ENCODE results near the gene FAM169A. TPM values are rescaled to one million over a fixed set of nuclear protein-coding genes. Genes with fewer than 3 reads are reported as not detected.
"Not testable (repeated sequence)": the region's sequence is repeated elsewhere in the genome, so short reads cannot be mapped to it uniquely, and the experiment has no call there.

FAM169A gene, protein sequence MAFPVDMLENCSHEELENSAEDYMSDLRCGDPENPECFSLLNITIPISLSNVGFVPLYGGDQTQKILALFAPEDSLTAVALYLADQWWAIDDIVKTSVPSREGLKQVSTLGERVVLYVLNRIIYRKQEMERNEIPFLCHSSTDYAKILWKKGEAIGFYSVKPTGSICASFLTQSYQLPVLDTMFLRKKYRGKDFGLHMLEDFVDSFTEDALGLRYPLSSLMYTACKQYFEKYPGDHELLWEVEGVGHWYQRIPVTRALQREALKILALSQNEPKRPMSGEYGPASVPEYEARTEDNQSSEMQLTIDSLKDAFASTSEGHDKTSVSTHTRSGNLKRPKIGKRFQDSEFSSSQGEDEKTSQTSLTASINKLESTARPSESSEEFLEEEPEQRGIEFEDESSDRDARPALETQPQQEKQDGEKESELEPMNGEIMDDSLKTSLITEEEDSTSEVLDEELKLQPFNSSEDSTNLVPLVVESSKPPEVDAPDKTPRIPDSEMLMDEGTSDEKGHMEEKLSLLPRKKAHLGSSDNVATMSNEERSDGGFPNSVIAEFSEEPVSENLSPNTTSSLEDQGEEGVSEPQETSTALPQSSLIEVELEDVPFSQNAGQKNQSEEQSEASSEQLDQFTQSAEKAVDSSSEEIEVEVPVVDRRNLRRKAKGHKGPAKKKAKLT
- under 1 TPM; 0.28 to 0.29 TPM for polyA plus RNA-seq

DNA sequence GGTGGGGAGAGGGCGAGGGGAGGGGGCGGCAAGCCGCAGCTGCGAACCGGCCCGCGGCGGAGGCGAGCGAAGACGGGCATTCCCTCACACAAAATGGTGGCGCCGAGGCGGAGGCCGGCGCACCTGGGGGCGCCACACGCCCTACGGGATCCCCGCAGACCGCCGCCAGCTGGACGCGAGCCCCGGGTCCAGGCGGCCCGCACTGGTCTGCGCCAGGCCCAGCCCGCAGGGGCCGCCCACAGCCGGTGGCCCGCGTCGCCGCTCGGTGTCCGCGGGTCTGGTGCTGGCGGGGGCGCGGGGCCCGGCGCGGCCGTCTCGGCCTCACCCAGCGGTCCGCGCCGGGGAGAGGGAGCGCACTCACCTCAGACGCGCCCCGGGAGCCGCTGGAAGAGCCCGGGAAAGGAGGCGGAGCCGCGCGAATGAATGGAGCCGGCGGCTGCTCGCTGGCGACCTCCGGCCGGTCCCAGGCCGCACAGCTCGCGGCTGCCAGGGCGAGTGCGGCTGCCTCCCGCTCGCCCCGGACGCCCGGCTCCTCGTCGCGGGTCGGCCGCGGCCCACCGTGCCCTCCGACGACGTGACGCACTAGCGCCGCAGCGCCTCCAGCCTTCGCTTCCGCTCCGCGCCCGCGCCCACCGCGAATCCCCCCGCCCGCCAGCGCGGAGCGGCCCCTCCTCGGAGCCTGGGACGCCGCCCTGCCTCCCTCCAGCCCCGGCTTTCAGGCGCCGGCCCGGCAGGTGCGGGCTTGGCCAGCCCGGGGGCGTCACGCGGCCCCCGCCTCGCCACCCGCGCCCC is at the start of gene FAM169A:
Gene FAM169A, minus strand, starts transcription at position 584 of the 792 bp plus-strand sequence. CDS start 24,711 bp downstream, outside the sequence.
- Histone ChIP-seq H3K9me3 (ENCODE audit: control insufficient read depth in 2 of 2, insufficient read depth in 1 of 2, low read depth in 1 of 2, low read length in 1 of 2) (no peaks in the 10 kb centered on the region), H3K4me1 (ENCODE audit: control insufficient read depth in 2 of 2, insufficient read depth in 2 of 2, low read length in 1 of 2) (peaks cover 0 to 3% of the 10 kb centered on the region in 2 donors), H3K27me3 (ENCODE audit: control insufficient read depth in 1 of 2, insufficient read depth in 2 of 2, low read length in 2 of 2) (no peaks in the 10 kb centered on the region), H3K4me3 (ENCODE audit: low read depth in 1 of 2, low read length in 2 of 2) (peak within 1 kb of the TSS; percentile 63 to 84), H3K27ac (ENCODE audit: low read depth in 2 of 2, low read length in 1 of 2) (no peak within 1 kb of the TSS), H3K36me3 (ENCODE audit: control insufficient read depth in 2 of 2, insufficient read depth in 2 of 2, low read length in 1 of 2) (no peaks in the 10 kb centered on the region)
- 0 to 1% methylated on average over 93 to 119 of the region's 119 CpGs for whole genome bisulfite sequencing, 2 donors

DNA sequence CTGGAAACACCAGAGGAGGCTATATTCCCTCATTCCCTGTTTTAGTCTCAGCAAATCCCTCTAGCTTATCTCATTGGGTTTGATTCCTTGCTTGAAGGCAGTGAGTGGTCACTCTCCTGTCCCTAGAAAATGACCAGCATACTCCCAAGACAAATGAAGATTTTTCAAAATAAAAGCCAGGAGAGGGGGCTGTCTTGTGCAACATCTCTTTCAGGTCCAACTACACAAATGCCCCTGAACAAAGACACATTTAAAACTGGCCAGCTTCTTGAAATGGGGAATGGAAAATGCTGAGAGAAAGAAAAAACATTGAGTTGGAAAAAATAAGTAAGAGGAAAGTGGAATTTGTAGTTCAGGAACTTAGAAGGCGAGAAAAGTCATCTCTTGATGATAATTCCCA is 49.3 kb upstream of the FAM169A start:
- H3K27ac ChIP-seq (ENCODE audit: low read depth in 2 of 2, low read length in 1 of 2): no peak overlapping the region
- no peaks in the 10 kb centered on the region for H3K27me3 ChIP-seq (ENCODE audit: control insufficient read depth in 1 of 2, insufficient read depth in 2 of 2, low read length in 2 of 2)
- no peaks in the 10 kb centered on the region for H3K36me3 ChIP-seq (ENCODE audit: control insufficient read depth in 2 of 2, insufficient read depth in 2 of 2, low read length in 1 of 2)
- WGBS, 2 donors: 80 to 84% methylated on average over 1 of the region's 1 CpG
- no peaks in the 10 kb centered on the region for H3K4me1 ChIP-seq (ENCODE audit: control insufficient read depth in 2 of 2, insufficient read depth in 2 of 2, low read length in 1 of 2)
- H3K4me3 ChIP-seq (ENCODE audit: low read depth in 1 of 2, low read length in 2 of 2): no peak overlapping the region
- no peaks in the 10 kb centered on the region for H3K9me3 ChIP-seq (ENCODE audit: control insufficient read depth in 2 of 2, insufficient read depth in 1 of 2, low read depth in 1 of 2, low read length in 1 of 2)

GRCh38 chr5:74911421-74911820 is 45.2 kb upstream of the FAM169A start:
- WGBS, 2 donors: 82 to 88% methylated on average over 2 of the region's 2 CpGs

DNA sequence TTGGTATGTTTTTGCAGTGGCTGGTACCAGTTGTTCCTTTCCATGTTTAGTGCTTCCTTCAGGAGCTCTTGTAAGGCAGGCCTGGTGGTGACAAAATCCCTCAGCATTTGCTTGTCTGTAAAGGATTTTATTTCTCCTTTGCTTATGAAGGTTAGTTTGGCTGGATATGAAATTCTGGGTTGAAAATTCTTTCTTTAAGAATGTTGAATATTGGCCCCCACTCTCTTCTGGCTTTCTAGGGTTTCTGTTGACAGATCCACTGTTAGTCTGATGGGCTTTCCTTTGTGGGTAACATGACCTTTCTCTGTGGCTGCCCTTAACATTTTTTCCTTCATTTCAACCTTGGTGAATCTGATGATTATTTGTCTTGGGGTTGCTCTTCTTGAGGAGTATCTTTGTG is 43.7 kb upstream of the FAM169A start:
- H3K4me3 ChIP-seq (ENCODE audit: low read depth in 1 of 2, low read length in 2 of 2); H3K4me1 ChIP-seq (ENCODE audit: control insufficient read depth in 2 of 2, insufficient read depth in 2 of 2, low read length in 1 of 2); H3K9me3 ChIP-seq (ENCODE audit: control insufficient read depth in 2 of 2, insufficient read depth in 1 of 2, low read depth in 1 of 2, low read length in 1 of 2); H3K27ac ChIP-seq (ENCODE audit: low read depth in 2 of 2, low read length in 1 of 2); H3K36me3 ChIP-seq (ENCODE audit: control insufficient read depth in 2 of 2, insufficient read depth in 2 of 2, low read length in 1 of 2); H3K27me3 ChIP-seq (ENCODE audit: control insufficient read depth in 1 of 2, insufficient read depth in 2 of 2, low read length in 2 of 2): not testable (repeated sequence)

More at GRCh38 chr5:74911421-74911820, 45.2 kb upstream of the FAM169A start:
- not testable (repeated sequence) for H3K27ac ChIP-seq (ENCODE audit: low read depth in 2 of 2, low read length in 1 of 2); H3K27me3 ChIP-seq (ENCODE audit: control insufficient read depth in 1 of 2, insufficient read depth in 2 of 2, low read length in 2 of 2); H3K36me3 ChIP-seq (ENCODE audit: control insufficient read depth in 2 of 2, insufficient read depth in 2 of 2, low read length in 1 of 2); H3K4me3 ChIP-seq (ENCODE audit: low read depth in 1 of 2, low read length in 2 of 2); H3K9me3 ChIP-seq (ENCODE audit: control insufficient read depth in 2 of 2, insufficient read depth in 1 of 2, low read depth in 1 of 2, low read length in 1 of 2); H3K4me1 ChIP-seq (ENCODE audit: control insufficient read depth in 2 of 2, insufficient read depth in 2 of 2, low read length in 1 of 2)

GRCh38 chr5:74908237-74908636 is 42.0 kb upstream of the FAM169A start:
- H3K27ac ChIP-seq (ENCODE audit: low read depth in 2 of 2, low read length in 1 of 2); H3K27me3 ChIP-seq (ENCODE audit: control insufficient read depth in 1 of 2, insufficient read depth in 2 of 2, low read length in 2 of 2); H3K4me3 ChIP-seq (ENCODE audit: low read depth in 1 of 2, low read length in 2 of 2); H3K9me3 ChIP-seq (ENCODE audit: control insufficient read depth in 2 of 2, insufficient read depth in 1 of 2, low read depth in 1 of 2, low read length in 1 of 2); H3K4me1 ChIP-seq (ENCODE audit: control insufficient read depth in 2 of 2, insufficient read depth in 2 of 2, low read length in 1 of 2); H3K36me3 ChIP-seq (ENCODE audit: control insufficient read depth in 2 of 2, insufficient read depth in 2 of 2, low read length in 1 of 2): not testable (repeated sequence)
- WGBS, 2 donors: 92 to 93% methylated on average over 6 of the region's 6 CpGs

- H3K27me3 ChIP-seq (ENCODE audit: control insufficient read depth in 1 of 2, insufficient read depth in 2 of 2, low read length in 2 of 2); H3K9me3 ChIP-seq (ENCODE audit: control insufficient read depth in 2 of 2, insufficient read depth in 1 of 2, low read depth in 1 of 2, low read length in 1 of 2); H3K4me3 ChIP-seq (ENCODE audit: low read depth in 1 of 2, low read length in 2 of 2); H3K36me3 ChIP-seq (ENCODE audit: control insufficient read depth in 2 of 2, insufficient read depth in 2 of 2, low read length in 1 of 2); H3K4me1 ChIP-seq (ENCODE audit: control insufficient read depth in 2 of 2, insufficient read depth in 2 of 2, low read length in 1 of 2); H3K27ac ChIP-seq (ENCODE audit: low read depth in 2 of 2, low read length in 1 of 2): not testable (repeated sequence)
- 92 to 96% methylated on average over 4 of the region's 4 CpGs for WGBS, 2 donors
These were observed 38.5 kb upstream of the FAM169A start for GRCh38 chr5:74904713-74905112.

- Histone ChIP-seq H3K4me3 (ENCODE audit: low read depth in 1 of 2, low read length in 2 of 2) (no peak overlapping the region), H3K36me3 (ENCODE audit: control insufficient read depth in 2 of 2, insufficient read depth in 2 of 2, low read length in 1 of 2) (no peaks in the 10 kb centered on the region), H3K27ac (ENCODE audit: low read depth in 2 of 2, low read length in 1 of 2) (no peak overlapping the region), H3K9me3 (ENCODE audit: control insufficient read depth in 2 of 2, insufficient read depth in 1 of 2, low read depth in 1 of 2, low read length in 1 of 2) (no peaks in the 10 kb centered on the region), H3K4me1 (ENCODE audit: control insufficient read depth in 2 of 2, insufficient read depth in 2 of 2, low read length in 1 of 2) (no peaks in the 10 kb centered on the region), H3K27me3 (ENCODE audit: control insufficient read depth in 1 of 2, insufficient read depth in 2 of 2, low read length in 2 of 2) (no peaks in the 10 kb centered on the region)
- 14 to 24% methylated on average over 4 of the region's 4 CpGs for WGBS, 2 donors
These were observed 37.1 kb upstream of the FAM169A start for GRCh38 chr5:74903165-74903787.

DNA sequence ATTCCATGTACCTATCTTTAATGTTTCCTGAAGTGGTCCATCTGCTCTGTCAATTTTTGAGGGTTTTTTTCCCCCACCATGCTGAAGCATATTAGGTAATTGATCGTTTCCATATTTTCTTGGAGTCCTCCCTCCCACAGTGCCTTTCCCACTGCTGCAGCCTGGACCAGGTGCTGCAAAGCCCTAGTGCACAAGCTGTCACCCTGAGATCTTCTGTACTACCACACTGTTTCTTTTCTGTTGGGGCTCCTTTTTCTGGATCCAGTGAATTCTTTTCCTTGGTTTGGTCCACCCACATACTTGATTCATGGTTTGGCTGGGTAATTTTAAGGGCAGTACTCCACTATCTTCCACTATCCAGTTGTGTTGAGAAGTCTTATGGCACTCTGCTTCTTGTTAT is 30.9 kb upstream of the FAM169A start:
- H3K4me3 ChIP-seq (ENCODE audit: low read depth in 1 of 2, low read length in 2 of 2): no peak overlapping the region
- no peaks in the 10 kb centered on the region for H3K27me3 ChIP-seq (ENCODE audit: control insufficient read depth in 1 of 2, insufficient read depth in 2 of 2, low read length in 2 of 2)
- no peaks in the 10 kb centered on the region for H3K36me3 ChIP-seq (ENCODE audit: control insufficient read depth in 2 of 2, insufficient read depth in 2 of 2, low read length in 1 of 2)
- WGBS, 2 donors: 72 to 80% methylated on average over 1 of the region's 1 CpG
- no peak overlapping the region for H3K27ac ChIP-seq (ENCODE audit: low read depth in 2 of 2, low read length in 1 of 2)
- H3K4me1 ChIP-seq (ENCODE audit: control insufficient read depth in 2 of 2, insufficient read depth in 2 of 2, low read length in 1 of 2): no peaks in the 10 kb centered on the region
- no peaks in the 10 kb centered on the region for H3K9me3 ChIP-seq (ENCODE audit: control insufficient read depth in 2 of 2, insufficient read depth in 1 of 2, low read depth in 1 of 2, low read length in 1 of 2)

DNA sequence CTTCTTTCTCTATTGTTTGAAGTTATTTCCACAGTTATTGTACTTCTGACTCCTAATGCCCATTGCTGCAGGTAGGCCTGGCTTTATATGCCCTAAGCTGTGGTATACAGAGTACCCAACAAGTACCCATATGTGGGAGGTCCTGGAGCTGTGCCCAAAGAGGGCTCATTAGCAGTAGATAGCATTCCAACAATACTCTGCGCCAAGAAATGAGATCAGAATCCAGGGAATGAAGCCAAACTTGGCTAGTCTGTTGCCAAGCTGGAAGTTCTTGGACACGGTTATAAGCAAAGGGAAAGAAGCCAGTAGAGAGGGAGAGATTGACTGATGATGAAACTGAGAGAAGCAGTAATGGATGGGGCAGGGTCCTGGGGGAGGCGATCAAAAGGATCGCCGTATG is 29.7 kb upstream of the FAM169A start:
- H3K27me3 ChIP-seq (ENCODE audit: control insufficient read depth in 1 of 2, insufficient read depth in 2 of 2, low read length in 2 of 2): no peaks in the 10 kb centered on the region
- H3K36me3 ChIP-seq (ENCODE audit: control insufficient read depth in 2 of 2, insufficient read depth in 2 of 2, low read length in 1 of 2): no peaks in the 10 kb centered on the region
- H3K4me3 ChIP-seq (ENCODE audit: low read depth in 1 of 2, low read length in 2 of 2): no peak overlapping the region
- no peaks in the 10 kb centered on the region for H3K4me1 ChIP-seq (ENCODE audit: control insufficient read depth in 2 of 2, insufficient read depth in 2 of 2, low read length in 1 of 2)
- H3K9me3 ChIP-seq (ENCODE audit: control insufficient read depth in 2 of 2, insufficient read depth in 1 of 2, low read depth in 1 of 2, low read length in 1 of 2): no peaks in the 10 kb centered on the region
- H3K27ac ChIP-seq (ENCODE audit: low read depth in 2 of 2, low read length in 1 of 2): no peak overlapping the region
- WGBS, 2 donors: 26 to 36% methylated on average over 5 of the region's 5 CpGs

Measured in esophagus (tissue), 2 donors.